Measurements from ENCODE around the gene DAZAP2. TPM values are rescaled to one million over a fixed set of nuclear protein-coding genes. Genes with fewer than 3 reads are reported as not detected.

The DAZAP2 gene
- total RNA-seq, 2 experiments from 2014 or later: 292 to 310 TPM

DNA sequence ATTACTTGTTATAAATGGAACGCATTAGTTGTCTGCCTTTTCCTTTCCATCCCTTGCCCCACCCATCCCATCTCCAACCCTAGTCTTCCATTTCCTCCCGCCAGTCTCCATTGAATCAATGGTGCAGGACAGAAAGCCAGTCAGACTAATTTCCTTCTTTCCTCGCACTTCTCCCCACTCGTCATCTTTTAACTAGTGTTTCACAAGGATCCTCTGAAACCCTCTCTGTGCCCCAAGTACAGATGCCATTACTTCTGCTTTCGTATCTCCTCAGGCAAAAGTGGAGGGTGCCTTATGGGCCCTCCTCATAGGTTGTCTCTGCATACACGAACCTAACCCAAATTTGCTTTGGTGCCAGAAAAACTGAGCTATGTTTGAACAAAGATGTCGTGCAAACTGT is 4.2 kb downstream of the DAZAP2 start:
- Histone ChIP-seq H3K9me3 (ENCODE audit: control insufficient read depth in 1 of 2, insufficient read depth in 1 of 2, low read length in 2 of 2) (no peaks in the 10 kb centered on the region), H3K36me3 (ENCODE audit: insufficient read depth, low read length) (peaks cover 44% of the 10 kb centered on the region), H3K27me3 (ENCODE audit: control insufficient read depth in 1 of 2, insufficient read depth in 2 of 2, low read length in 2 of 2) (no peaks in the 10 kb centered on the region), H3K27ac (ENCODE audit: low read depth in 1 of 2, low read length in 2 of 2) (no peak overlapping the region), H3K4me1 (ENCODE audit: insufficient read depth, low read length) (peaks cover 63% of the 10 kb centered on the region), H3K4me3 (ENCODE audit: low read length) (no peak overlapping the region)
- Mint-ChIP-seq H3K27ac (peak overlapping the region; percentile 34), H3K27me3 (no peaks in the 10 kb centered on the region), H3K9me3 (no peaks in the 10 kb centered on the region), H3K36me3 (ENCODE audit: low read depth) (peaks cover 79% of the 10 kb centered on the region), H3K4me1 (ENCODE audit: low read depth) (peaks cover 85% of the 10 kb centered on the region), H3K4me3 (peak overlapping the region; percentile 62)
- POLR2A ChIA-PET: interaction anchor here (0.8 to 3.4 kb wide), 3 partner anchors 26 to 78 kb away, joined by 3 to 39 read pairs (median 3); partner anchors contain the start of gene POU6F1
- ATAC-seq (ENCODE audit: poor library complexity): no peak
- TF ChIP-seq, protein P1, sequence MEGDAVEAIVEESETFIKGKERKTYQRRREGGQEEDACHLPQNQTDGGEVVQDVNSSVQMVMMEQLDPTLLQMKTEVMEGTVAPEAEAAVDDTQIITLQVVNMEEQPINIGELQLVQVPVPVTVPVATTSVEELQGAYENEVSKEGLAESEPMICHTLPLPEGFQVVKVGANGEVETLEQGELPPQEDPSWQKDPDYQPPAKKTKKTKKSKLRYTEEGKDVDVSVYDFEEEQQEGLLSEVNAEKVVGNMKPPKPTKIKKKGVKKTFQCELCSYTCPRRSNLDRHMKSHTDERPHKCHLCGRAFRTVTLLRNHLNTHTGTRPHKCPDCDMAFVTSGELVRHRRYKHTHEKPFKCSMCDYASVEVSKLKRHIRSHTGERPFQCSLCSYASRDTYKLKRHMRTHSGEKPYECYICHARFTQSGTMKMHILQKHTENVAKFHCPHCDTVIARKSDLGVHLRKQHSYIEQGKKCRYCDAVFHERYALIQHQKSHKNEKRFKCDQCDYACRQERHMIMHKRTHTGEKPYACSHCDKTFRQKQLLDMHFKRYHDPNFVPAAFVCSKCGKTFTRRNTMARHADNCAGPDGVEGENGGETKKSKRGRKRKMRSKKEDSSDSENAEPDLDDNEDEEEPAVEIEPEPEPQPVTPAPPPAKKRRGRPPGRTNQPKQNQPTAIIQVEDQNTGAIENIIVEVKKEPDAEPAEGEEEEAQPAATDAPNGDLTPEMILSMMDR (IDR thresholded peaks at IDR 0.05): no peak
- peak in 2 of 14 experiments; percentile 32 to 33 for DNase-seq
- CTCF ChIA-PET: interaction anchor here (1.5 kb wide), 1 partner anchor 25 kb away, joined by 5 read pairs; the partner anchor contains the start of gene POU6F1
- intact Hi-C loops (cut with DNase I, micrococcal nuclease): loop anchor here in 1 of 2 experiments (10.0 kb wide), 1 partner anchor 478 kb away; the partner anchor contains the start of gene ATF1

DNA sequence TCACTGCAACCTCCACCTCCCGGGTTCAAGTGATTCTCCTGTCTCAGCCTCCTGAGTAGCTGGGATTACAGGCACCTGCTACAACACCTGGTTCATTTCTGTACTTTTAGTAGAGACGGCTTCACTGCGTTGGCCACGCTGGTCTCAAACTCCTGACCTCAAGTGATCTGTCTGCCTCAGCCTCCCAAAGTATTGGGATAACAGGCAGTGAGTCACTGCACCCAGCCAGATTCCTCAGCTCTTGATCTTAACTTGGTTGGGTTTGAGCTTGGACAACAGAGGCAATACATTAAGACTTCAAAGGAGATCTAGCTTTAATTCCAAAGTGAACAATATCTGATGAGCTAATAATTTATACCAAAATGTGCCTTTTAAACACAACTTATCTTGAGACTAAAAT is 5.6 kb downstream of the DAZAP2 start:
- Mint-ChIP-seq H3K27ac (peak overlapping the region; percentile 44), H3K4me3 (peak overlapping the region; percentile 1), H3K36me3 (ENCODE audit: low read depth) (peaks cover 65% of the 10 kb centered on the region), H3K27me3 (no peaks in the 10 kb centered on the region), H3K4me1 (ENCODE audit: low read depth) (peaks cover 82% of the 10 kb centered on the region), H3K9me3 (no peaks in the 10 kb centered on the region)
- no peak for ATAC-seq (ENCODE audit: poor library complexity)
- Histone ChIP-seq H3K27me3 (ENCODE audit: control insufficient read depth in 1 of 2, insufficient read depth in 2 of 2, low read length in 2 of 2) (no peaks in the 10 kb centered on the region), H3K4me1 (ENCODE audit: insufficient read depth, low read length) (peaks cover 69% of the 10 kb centered on the region), H3K36me3 (ENCODE audit: insufficient read depth, low read length) (peaks cover 44% of the 10 kb centered on the region), H3K9me3 (ENCODE audit: control insufficient read depth in 1 of 2, insufficient read depth in 1 of 2, low read length in 2 of 2) (no peaks in the 10 kb centered on the region), H3K4me3 (ENCODE audit: low read length) (no peak overlapping the region), H3K27ac (ENCODE audit: low read depth in 1 of 2, low read length in 2 of 2) (no peak overlapping the region)
- ChIA-PET POLR2A (interaction anchor here (0.9 to 3.4 kb wide), 3 partner anchors 9 to 97 kb away, joined by 3 to 39 read pairs (median 7); partner anchors contain the start of gene POU6F1), CTCF (interaction anchor here (0.6 to 1.5 kb wide), 3 partner anchors 26 to 360 kb away, joined by 3 to 5 read pairs (median 4); partner anchors contain the start of gene POU6F1)
- intact Hi-C loops (cut with DNase I, micrococcal nuclease): loop anchor here in 1 of 2 experiments (10.0 kb wide), 1 partner anchor 479 kb away; the partner anchor contains the start of gene ATF1
- TF ChIP-seq, protein P1 (IDR thresholded peaks at IDR 0.05): no peak
- DNase-seq: no peak

DNA sequence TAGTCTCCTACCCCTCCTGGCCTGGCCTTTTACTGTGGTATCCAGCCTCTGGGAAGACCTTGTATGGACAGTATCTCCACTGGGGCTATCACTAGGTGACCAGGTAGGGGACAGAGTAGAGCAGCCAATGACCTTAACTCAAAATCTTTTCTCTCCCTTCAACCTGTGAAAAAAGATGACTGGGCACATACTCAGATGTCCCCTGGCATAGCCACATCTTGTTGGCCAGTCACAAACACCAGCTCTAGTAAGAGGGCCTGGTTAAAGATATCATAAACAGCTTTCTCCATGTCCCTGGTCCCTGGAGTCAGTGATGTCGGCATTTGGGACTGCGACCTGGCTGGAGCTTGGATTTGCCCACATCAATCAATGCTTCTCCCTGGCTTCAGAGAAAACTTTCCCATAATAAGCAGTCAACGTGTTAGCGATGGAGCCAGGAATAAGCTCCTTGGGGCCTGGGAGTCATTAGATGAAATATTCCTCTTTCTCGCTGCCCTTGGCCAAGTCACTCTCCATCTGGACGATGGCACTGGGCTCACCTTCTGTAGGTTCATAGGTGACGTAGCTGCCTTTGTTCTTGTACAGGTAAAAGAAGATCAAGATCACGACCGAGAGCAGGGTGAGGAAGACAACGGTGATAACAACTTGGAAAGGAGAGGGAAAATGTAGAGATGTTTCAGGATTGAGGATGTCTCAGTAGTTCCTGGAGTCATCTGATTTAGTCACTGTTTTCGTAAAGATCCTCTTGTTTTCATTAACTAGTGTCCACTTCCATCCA is 7.0 kb downstream of the DAZAP2 start:
- Histone ChIP-seq H3K9me3 (ENCODE audit: control insufficient read depth in 1 of 2, insufficient read depth in 1 of 2, low read length in 2 of 2) (no peaks in the 10 kb centered on the region), H3K4me3 (ENCODE audit: low read length) (no peak overlapping the region), H3K27ac (ENCODE audit: low read depth in 1 of 2, low read length in 2 of 2) (peak overlapping the region; percentile 55 to 74), H3K27me3 (ENCODE audit: control insufficient read depth in 1 of 2, insufficient read depth in 2 of 2, low read length in 2 of 2) (no peaks in the 10 kb centered on the region), H3K36me3 (ENCODE audit: insufficient read depth, low read length) (peaks cover 35% of the 10 kb centered on the region), H3K4me1 (ENCODE audit: insufficient read depth, low read length) (peaks cover 59% of the 10 kb centered on the region)
- CTCF ChIA-PET: interaction anchor here (1.0 kb wide), 1 partner anchor 17 kb away, joined by 4 read pairs; no protein-coding TSS in a partner anchor
- peak overlapping the region; percentile 4 for H3K4me3 Mint-ChIP-seq
- peak; percentile 7 for ATAC-seq (ENCODE audit: poor library complexity)
- POLR2A ChIA-PET: interaction anchor here (1.2 to 3.4 kb wide), 4 partner anchors 9 to 197 kb away, joined by 4 to 39 read pairs (median 6); partner anchors contain the start of genes POU6F1 and SMAGP
- peaks cover 53% of the 10 kb centered on the region for H3K36me3 Mint-ChIP-seq (ENCODE audit: low read depth)
- no peaks in the 10 kb centered on the region for H3K27me3 Mint-ChIP-seq
- TF ChIP-seq, protein P1 (IDR thresholded peaks at IDR 0.05): no peak
- DNase-seq: no peak
- peaks cover 72% of the 10 kb centered on the region for H3K4me1 Mint-ChIP-seq (ENCODE audit: low read depth)
- H3K27ac Mint-ChIP-seq: peak overlapping the region; percentile 84
- intact Hi-C loops (cut with DNase I, micrococcal nuclease): loop anchor here in 1 of 2 experiments (10.0 kb wide), 1 partner anchor 481 kb away; the partner anchor contains the start of gene ATF1
- no peaks in the 10 kb centered on the region for H3K9me3 Mint-ChIP-seq
